ENCODE data around the gene SLC5A3.

SLC5A3 gene

DNA sequence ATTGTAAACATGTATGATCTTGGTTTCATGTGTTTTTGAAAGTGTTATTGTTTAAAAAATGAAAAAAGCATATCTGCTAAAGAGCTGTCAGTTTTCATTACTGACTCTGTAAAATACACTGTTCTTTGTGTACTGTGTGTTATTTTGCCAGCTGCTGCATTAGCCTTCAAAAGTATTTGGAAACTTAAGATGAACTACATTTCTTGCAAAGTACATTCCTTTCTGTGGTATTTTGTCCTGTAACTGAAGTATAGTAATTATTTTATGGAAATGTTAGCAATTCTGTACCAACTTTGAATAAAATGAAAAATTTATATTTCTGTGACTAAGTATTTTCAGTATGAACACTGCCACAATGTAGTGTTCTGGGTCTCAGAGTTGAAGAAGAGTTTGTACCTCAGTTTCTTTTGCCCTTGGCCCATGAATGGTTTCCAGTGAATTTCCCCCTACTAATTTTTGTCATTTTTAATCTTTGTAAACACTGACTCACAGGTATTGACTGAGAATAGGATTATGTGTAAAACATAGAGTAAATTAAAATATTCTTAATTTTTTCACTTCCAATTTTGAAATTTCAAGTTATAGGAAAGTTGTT is 32.7 kb downstream of the SLC5A3 start:
- DNase-seq, result no peak

DNA sequence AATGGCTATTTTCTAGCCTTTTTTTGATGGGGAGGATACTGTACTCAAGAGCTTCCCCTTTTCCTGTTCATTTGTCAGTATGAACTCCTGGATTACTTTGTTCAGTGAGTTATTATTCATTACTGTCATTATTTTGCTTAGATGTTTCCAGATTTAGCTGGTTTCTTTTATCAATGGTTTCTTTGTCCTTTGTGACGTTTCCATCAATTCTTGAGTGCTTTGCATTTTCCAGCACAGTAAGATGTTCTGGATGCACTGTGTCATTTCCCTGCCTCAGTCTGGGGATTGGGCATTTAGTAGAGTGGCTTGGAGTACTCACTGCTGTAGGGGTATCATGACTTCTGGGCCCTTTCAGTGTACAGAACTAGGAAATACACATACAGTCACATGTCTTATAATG is 34.2 kb downstream of the SLC5A3 start:
- DNase-seq, result no peak

DNA sequence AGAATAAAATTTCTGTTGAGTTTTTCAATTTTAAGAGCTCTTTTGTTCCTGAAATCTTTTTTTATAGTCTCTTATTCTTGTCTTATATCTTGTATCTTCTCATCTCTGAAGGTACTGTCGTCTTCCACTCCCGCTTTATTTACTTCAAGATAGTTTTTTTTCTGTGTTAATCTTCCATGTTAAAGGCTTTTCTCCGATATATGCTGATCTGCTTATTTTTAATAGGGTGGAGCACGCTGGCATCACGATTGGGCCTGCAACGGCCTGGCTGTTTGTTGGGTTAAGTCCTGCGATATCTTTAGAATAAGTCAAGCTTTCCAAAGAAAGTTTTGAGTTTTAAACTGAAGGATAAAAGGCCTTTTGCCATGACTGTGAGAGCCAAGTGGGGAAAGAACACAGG is 35.7 kb downstream of the SLC5A3 start:
- DNase-seq, result no peak

DNA sequence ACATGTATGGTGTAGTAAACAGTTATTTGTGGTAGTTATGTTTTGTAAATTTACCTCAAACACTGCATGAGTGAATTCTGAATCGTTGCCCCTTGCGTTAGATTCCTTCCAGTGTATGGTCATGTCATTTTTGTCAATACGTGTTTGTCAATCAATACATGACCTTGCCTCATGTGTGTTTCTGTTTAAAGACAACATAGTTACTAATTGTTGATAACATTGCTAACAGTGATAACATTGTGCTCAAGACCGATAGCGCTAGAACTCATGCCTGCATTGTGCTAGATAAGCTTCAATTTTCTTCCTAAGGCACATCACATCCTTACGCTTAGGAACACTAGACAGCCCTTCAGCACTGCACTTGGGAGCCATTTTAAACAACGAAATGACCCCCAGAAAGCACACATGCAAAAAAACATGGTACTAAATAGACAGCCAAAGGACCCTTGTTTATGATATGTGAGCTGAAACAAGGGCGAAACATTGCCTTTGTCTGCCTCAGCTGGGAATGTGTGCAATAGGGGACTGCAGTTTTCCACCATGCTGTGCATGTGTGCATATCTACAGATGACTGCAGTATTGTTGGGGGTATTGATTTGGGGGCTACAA is 37.3 kb downstream of the SLC5A3 start:
- no peak for DNase-seq

DNA sequence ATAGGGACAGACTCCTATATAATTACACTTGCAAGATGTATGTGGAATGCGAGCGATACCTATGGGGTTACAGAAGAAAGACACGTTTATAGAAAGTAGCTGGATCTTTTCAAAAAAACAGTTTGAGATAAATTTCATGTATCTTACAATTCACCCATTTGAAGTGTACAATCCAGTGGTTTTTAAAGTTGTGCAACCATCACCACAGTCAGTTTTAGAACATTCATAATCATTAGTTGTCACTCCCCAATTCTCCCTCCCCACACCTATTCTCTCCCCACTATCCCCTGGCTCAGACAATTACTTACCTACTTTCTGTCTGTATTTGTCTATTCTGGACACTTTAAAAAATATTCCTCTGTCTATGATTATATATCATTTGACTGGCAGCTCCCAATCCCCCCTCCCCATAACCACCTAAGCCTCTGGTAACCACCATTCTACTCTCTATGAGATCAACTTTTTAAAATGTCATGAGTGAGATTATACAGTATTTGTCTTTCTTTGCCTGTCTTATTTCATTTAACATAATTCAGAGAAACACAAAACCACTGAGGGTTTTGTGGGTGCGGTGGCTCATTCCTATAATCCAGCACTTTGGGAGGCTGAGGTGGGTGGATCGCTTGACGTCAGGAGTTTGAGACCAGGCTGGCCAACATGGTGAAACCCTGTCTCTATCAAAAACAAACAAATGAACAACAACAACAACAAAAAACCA is 39.1 kb downstream of the SLC5A3 start:
- no peak for DNase-seq

DNA sequence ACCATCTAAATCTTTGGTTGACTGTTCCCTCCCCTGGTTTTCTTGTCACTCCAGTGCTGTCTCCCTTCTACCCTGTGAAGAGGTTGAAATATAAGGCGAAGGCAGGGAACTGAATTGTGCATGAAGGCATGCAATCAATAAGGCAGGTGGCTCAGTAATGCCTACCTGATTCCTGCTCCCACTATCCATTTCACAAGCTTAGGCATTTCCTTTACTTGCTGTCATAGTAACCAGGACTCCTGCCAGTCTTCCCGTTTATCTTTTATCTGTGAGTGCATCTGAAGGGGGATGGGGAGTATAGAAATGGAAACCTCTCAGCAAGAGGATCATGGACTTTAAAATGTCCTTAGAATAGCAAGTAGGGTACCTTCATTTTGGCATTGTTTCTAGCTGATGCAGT is 40.5 kb downstream of the SLC5A3 start:
- no peak for DNase-seq

DNA sequence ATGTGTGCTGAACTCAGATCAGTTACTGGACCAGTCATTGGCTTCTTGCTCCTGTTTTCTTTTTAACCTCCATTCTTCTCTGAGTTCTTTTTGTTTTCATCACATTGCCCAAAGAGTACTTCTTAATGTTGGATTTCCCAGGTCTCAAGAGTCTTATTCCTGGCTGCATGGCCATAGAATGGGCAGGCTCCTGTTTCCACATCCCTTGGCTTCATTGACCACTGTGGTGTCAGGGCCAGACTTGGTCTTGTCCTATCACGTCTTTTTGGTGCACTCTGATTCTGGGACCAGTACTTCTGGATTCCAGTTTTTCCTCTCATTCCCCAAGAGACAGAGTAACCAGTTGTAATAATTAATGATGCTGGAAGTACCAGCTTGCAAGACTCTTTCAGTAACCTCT is 41.8 kb downstream of the SLC5A3 start:
- no peak for DNase-seq

DNA sequence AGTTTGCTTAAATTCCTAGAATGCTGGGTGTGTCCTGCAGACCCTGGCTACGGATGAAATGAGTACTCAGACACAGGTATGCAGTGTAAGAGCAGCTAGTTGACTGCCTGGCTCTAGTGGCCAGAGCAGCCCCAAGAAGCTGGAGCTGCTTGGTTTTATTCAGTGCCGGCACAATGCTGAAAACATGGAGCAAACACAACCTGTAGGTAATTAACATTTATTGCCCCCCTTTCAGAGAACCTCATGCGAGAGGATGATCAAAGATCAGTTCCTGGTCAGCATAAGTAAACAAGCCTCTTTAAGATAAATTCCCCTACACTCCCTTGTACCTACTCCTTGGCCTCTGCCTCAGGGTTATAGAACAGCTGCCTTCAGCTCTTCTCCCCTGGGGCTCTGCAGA is 43.2 kb downstream of the SLC5A3 start:
- DNase-seq, result no peak

DNA sequence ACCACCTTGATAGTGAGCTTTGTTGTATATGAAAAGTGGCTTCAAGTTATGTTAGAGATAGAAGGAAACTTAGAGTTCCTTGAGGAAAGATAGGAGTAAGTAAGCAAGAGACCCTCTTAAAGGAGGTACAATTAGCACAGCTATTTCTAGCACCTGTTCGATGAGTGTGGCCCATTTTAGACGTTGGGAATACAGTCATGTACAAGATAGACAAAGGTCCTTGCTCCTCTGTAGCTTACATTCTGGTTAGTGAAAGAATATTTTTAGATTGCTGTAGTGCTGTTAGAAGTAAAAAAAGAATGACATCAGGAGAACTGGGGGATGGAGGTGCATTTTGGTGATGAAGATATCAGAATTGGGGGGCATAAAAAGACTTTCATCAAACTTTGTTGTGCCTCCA is 47.5 kb downstream of the SLC5A3 start:
- no peak for DNase-seq

DNA sequence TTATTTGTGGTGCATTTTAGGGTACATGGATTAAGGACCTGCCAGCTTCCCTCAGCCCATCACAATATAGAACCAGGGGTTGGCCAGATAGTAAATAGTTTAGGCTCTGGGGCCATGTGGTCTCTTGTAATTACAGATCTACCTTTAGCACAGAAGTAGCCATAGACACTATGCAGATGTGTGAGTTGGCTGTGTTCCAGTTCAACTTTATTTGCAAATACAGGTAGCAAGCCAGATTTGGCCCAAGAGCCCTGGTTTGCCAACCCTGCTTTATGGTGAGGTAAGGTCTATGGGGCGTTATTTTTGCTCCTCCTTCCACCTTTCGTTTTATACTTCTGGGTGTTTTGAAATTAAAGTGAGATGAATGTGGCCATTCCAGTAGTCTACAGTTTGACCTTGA is 48.7 kb downstream of the SLC5A3 start:
- no peak for DNase-seq

Measured in T1000 (cell line).